HG03175 (cell line): ENCODE results near the gene FAM217A.

ENCODE experiments used
- ATAC-seq: cut with Tn5 transposase; IDR thresholded peaks from one replicate; pipeline ENCODE4 v1.9.1; 2021; ENCODE audit warnings: mild to moderate bottlenecking, moderate library complexity; ENCODE audit not compliant: unreplicated experiment

Gene FAM217A

GRCh38 chr6:4088704-4089103, 9.8 kb upstream of the FAM217A start:
- ATAC-seq: no peak

GRCh38 chr6:4085332-4085700, 6.4 kb upstream of the FAM217A start:
- no peak for ATAC-seq

GRCh38 chr6:4084444-4085331, 5.8 kb upstream of the FAM217A start:
- no peak for ATAC-seq

- no peak for ATAC-seq
Measured at GRCh38 chr6:4074478-4075235, 4.3 kb downstream of the FAM217A start.

GRCh38 chr6:4071330-4071729, 7.6 kb downstream of the FAM217A start:
- ATAC-seq: no peak

GRCh38 chr6:4069199-4069598, 9.7 kb downstream of the FAM217A start:
- ATAC-seq: no peak

- no peak for ATAC-seq
Measured at GRCh38 chr6:4067673-4068072, 11.3 kb downstream of the FAM217A start.

GRCh38 chr6:4066029-4066755, 12.7 kb downstream of the FAM217A start:
- no peak for ATAC-seq

GRCh38 chr6:4059115-4059777, 19.7 kb downstream of the FAM217A start:
- no peak for ATAC-seq

GRCh38 chr6:4057036-4057435, 21.9 kb downstream of the FAM217A start:
- ATAC-seq: no peak

GRCh38 chr6:4055420-4056041, 23.4 kb downstream of the FAM217A start:
- no peak for ATAC-seq

GRCh38 chr6:4049246-4049645, 29.7 kb downstream of the FAM217A start:
- ATAC-seq: no peak

- no peak for ATAC-seq
Measured at GRCh38 chr6:4041480-4041879, 37.5 kb downstream of the FAM217A start.

GRCh38 chr6:4039348-4039747, 39.6 kb downstream of the FAM217A start:
- no peak for ATAC-seq

- no peak for ATAC-seq
Measured at GRCh38 chr6:4036581-4036980, 42.4 kb downstream of the FAM217A start.

- no peak for ATAC-seq
Measured at GRCh38 chr6:4032475-4032874, 46.5 kb downstream of the FAM217A start.

GRCh38 chr6:4031442-4031841, 47.5 kb downstream of the FAM217A start:
- ATAC-seq: no peak

GRCh38 chr6:4030669-4031068, 48.3 kb downstream of the FAM217A start:
- ATAC-seq: no peak

- ATAC-seq: no peak
Measured at GRCh38 chr6:4029687-4030086, 49.2 kb downstream of the FAM217A start.

GRCh38 chr6:4028051-4028450, 50.9 kb downstream of the FAM217A start:
- no peak for ATAC-seq

GRCh38 chr6:4025681-4026080, 53.3 kb downstream of the FAM217A start:
- no peak for ATAC-seq
